Measurements from ENCODE around the gene KLF15.

The KLF15 gene

GRCh38 chr3:126373146-126373613 is 16.0 kb upstream of the KLF15 start:
- no peak overlapping the region for H3K4me3 ChIP-seq (ENCODE audit: insufficient read depth, low read depth, low read length)
- H3K4me1 ChIP-seq (ENCODE audit: control insufficient read depth, insufficient read depth, low read length), result peaks cover 7% of the 10 kb centered on the region
- 87 to 93% methylated on average over 4 of the region's 4 CpGs for WGBS, 2 experiments
- H3K27me3 ChIP-seq (ENCODE audit: control insufficient read depth, insufficient read depth, low read length, poor library complexity, severe bottlenecking), result no peaks in the 10 kb centered on the region
- no peaks in the 10 kb centered on the region for H3K9me3 ChIP-seq (ENCODE audit: control insufficient read depth, low read length)
- H3K27ac ChIP-seq (ENCODE audit: insufficient read depth, low read depth, low read length, poor library complexity, severe bottlenecking), result no peak overlapping the region
- H3K36me3 ChIP-seq (ENCODE audit: control insufficient read depth, insufficient read depth, low read length), result no peaks in the 10 kb centered on the region

GRCh38 chr3:126372413-126373145 is 15.4 kb upstream of the KLF15 start:
- Histone ChIP-seq H3K36me3 (ENCODE audit: control insufficient read depth, insufficient read depth, low read length) (no peaks in the 10 kb centered on the region), H3K27me3 (ENCODE audit: control insufficient read depth, insufficient read depth, low read length, poor library complexity, severe bottlenecking) (no peaks in the 10 kb centered on the region), H3K4me3 (ENCODE audit: insufficient read depth, low read depth, low read length) (no peak overlapping the region), H3K27ac (ENCODE audit: insufficient read depth, low read depth, low read length, poor library complexity, severe bottlenecking) (no peak overlapping the region), H3K9me3 (ENCODE audit: control insufficient read depth, low read length) (no peaks in the 10 kb centered on the region), H3K4me1 (ENCODE audit: control insufficient read depth, insufficient read depth, low read length) (peaks cover 7% of the 10 kb centered on the region)
- 90 to 92% methylated on average over 12 of the region's 12 CpGs for WGBS, 2 experiments

GRCh38 chr3:126371096-126371705 is 14.0 kb upstream of the KLF15 start:
- Histone ChIP-seq H3K27me3 (ENCODE audit: control insufficient read depth, insufficient read depth, low read length, poor library complexity, severe bottlenecking) (no peaks in the 10 kb centered on the region), H3K4me3 (ENCODE audit: insufficient read depth, low read depth, low read length) (no peak overlapping the region), H3K36me3 (ENCODE audit: control insufficient read depth, insufficient read depth, low read length) (no peaks in the 10 kb centered on the region), H3K4me1 (ENCODE audit: control insufficient read depth, insufficient read depth, low read length) (peaks cover 5% of the 10 kb centered on the region), H3K9me3 (ENCODE audit: control insufficient read depth, low read length) (no peaks in the 10 kb centered on the region), H3K27ac (ENCODE audit: insufficient read depth, low read depth, low read length, poor library complexity, severe bottlenecking) (no peak overlapping the region)
- WGBS, 2 experiments, result 93 to 95% methylated on average over 22 of the region's 22 CpGs

GRCh38 chr3:126370606-126371005 is 13.4 kb upstream of the KLF15 start:
- Histone ChIP-seq H3K27me3 (ENCODE audit: control insufficient read depth, insufficient read depth, low read length, poor library complexity, severe bottlenecking) (no peaks in the 10 kb centered on the region), H3K9me3 (ENCODE audit: control insufficient read depth, low read length) (no peaks in the 10 kb centered on the region), H3K4me3 (ENCODE audit: insufficient read depth, low read depth, low read length) (no peak overlapping the region), H3K4me1 (ENCODE audit: control insufficient read depth, insufficient read depth, low read length) (no peaks in the 10 kb centered on the region), H3K36me3 (ENCODE audit: control insufficient read depth, insufficient read depth, low read length) (no peaks in the 10 kb centered on the region), H3K27ac (ENCODE audit: insufficient read depth, low read depth, low read length, poor library complexity, severe bottlenecking) (no peak overlapping the region)
- WGBS, 2 experiments, result 93% methylated on average over 7 of the region's 7 CpGs

DNA sequence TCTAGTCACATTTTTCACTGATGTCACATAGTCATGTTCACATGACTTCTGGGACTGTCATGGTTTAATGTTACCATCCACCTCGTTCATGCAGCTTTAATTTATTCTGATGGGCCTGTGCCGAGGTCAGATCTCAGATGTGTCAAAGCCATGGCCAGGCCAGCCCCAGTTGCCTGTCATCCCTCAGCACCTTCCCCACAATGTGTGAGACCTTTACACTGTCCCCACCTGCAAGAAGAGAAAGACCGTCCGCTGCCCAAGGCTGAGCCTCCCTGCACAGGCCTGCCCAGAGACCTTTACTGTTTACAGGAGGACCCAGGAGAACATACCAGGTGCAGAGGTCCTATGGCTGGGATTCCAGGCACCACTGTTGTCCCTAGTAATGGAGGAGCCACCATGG is 12.8 kb upstream of the KLF15 start:
- Histone ChIP-seq H3K36me3 (ENCODE audit: control insufficient read depth, insufficient read depth, low read length) (no peaks in the 10 kb centered on the region), H3K9me3 (ENCODE audit: control insufficient read depth, low read length) (no peaks in the 10 kb centered on the region), H3K4me3 (ENCODE audit: insufficient read depth, low read depth, low read length) (no peak overlapping the region), H3K27me3 (ENCODE audit: control insufficient read depth, insufficient read depth, low read length, poor library complexity, severe bottlenecking) (no peaks in the 10 kb centered on the region), H3K4me1 (ENCODE audit: control insufficient read depth, insufficient read depth, low read length) (no peaks in the 10 kb centered on the region), H3K27ac (ENCODE audit: insufficient read depth, low read depth, low read length, poor library complexity, severe bottlenecking) (no peak overlapping the region)
- WGBS, 2 experiments, result 89 to 94% methylated on average over 4 of the region's 4 CpGs

DNA sequence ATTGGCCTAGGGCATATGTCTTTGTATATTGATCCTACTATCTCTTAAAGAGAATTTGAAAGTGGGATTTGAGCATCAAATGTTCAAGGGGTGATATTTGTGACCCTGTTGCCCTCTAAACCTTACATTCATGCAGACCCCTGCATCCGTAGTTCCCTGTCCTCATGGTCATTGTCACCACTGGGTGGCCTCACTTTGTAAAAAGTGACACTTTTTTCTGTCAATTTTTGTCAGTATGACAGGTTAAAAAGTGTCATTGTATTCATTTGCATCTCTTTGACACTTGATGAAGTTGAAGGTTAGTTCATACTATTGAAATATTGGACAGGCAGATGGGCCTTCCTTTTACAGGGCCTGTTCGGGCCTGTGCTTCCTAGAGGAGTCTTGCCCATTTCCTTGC is 12.3 kb upstream of the KLF15 start:
- H3K36me3 ChIP-seq (ENCODE audit: control insufficient read depth, insufficient read depth, low read length), result no peaks in the 10 kb centered on the region
- H3K27me3 ChIP-seq (ENCODE audit: control insufficient read depth, insufficient read depth, low read length, poor library complexity, severe bottlenecking), result no peaks in the 10 kb centered on the region
- WGBS, 2 experiments, result 88 to 95% methylated on average over 2 of the region's 2 CpGs
- H3K27ac ChIP-seq (ENCODE audit: insufficient read depth, low read depth, low read length, poor library complexity, severe bottlenecking), result no peak overlapping the region
- H3K4me3 ChIP-seq (ENCODE audit: insufficient read depth, low read depth, low read length), result no peak overlapping the region
- no peaks in the 10 kb centered on the region for H3K4me1 ChIP-seq (ENCODE audit: control insufficient read depth, insufficient read depth, low read length)
- no peaks in the 10 kb centered on the region for H3K9me3 ChIP-seq (ENCODE audit: control insufficient read depth, low read length)

- Histone ChIP-seq H3K27me3 (ENCODE audit: control insufficient read depth, insufficient read depth, low read length, poor library complexity, severe bottlenecking) (no peaks in the 10 kb centered on the region), H3K4me1 (ENCODE audit: control insufficient read depth, insufficient read depth, low read length) (no peaks in the 10 kb centered on the region), H3K36me3 (ENCODE audit: control insufficient read depth, insufficient read depth, low read length) (no peaks in the 10 kb centered on the region), H3K9me3 (ENCODE audit: control insufficient read depth, low read length) (no peaks in the 10 kb centered on the region), H3K4me3 (ENCODE audit: insufficient read depth, low read depth, low read length) (no peak overlapping the region), H3K27ac (ENCODE audit: insufficient read depth, low read depth, low read length, poor library complexity, severe bottlenecking) (no peak overlapping the region)
- 93 to 96% methylated on average over 6 of the region's 6 CpGs for WGBS, 2 experiments
Measured at GRCh38 chr3:126367316-126367805, 10.2 kb upstream of the KLF15 start.

- 88 to 89% methylated on average over 11 of the region's 11 CpGs for WGBS, 2 experiments
- no peaks in the 10 kb centered on the region for H3K27me3 ChIP-seq (ENCODE audit: control insufficient read depth, insufficient read depth, low read length, poor library complexity, severe bottlenecking)
- no peaks in the 10 kb centered on the region for H3K4me1 ChIP-seq (ENCODE audit: control insufficient read depth, insufficient read depth, low read length)
- no peaks in the 10 kb centered on the region for H3K36me3 ChIP-seq (ENCODE audit: control insufficient read depth, insufficient read depth, low read length)
- no peak overlapping the region for H3K27ac ChIP-seq (ENCODE audit: insufficient read depth, low read depth, low read length, poor library complexity, severe bottlenecking)
- no peaks in the 10 kb centered on the region for H3K9me3 ChIP-seq (ENCODE audit: control insufficient read depth, low read length)
- no peak overlapping the region for H3K4me3 ChIP-seq (ENCODE audit: insufficient read depth, low read depth, low read length)
Measured at GRCh38 chr3:126365351-126366277, 8.4 kb upstream of the KLF15 start.

DNA sequence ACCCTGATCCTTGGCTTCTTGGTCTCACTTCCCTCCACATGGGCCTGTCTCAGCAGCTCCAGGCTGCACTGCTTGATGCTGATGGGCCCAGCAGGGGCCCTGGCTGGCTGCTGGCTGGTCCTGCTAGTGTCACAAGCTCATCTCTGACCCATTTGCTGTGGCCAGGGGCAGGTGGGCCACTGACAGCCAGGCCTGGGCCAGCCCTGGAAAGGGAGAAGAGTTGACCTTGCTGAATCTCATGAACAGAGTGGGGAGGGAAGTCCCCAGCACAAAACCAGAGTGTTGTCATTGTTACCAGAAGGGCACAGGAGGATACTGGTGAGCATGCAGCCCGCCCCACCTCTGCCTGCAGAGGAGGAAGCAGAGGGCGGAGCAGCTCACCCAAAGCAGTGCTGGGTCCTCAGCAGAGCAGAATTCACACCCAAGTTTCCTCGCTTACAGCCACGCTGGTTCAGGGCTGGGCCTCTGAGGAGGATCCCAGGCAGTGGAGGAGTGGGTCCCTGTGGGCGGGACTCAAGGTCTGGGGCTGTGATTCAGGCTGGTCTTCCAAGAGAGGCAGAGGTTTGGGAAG is 7.6 kb upstream of the KLF15 start:
- no peak overlapping the region for H3K4me3 ChIP-seq (ENCODE audit: insufficient read depth, low read depth, low read length)
- no peaks in the 10 kb centered on the region for H3K9me3 ChIP-seq (ENCODE audit: control insufficient read depth, low read length)
- peaks cover 5% of the 10 kb centered on the region for H3K27me3 ChIP-seq (ENCODE audit: control insufficient read depth, insufficient read depth, low read length, poor library complexity, severe bottlenecking)
- no peaks in the 10 kb centered on the region for H3K4me1 ChIP-seq (ENCODE audit: control insufficient read depth, insufficient read depth, low read length)
- 85 to 91% methylated on average over 5 of the region's 5 CpGs for WGBS, 2 experiments
- H3K27ac ChIP-seq (ENCODE audit: insufficient read depth, low read depth, low read length, poor library complexity, severe bottlenecking), result no peak overlapping the region
- no peaks in the 10 kb centered on the region for H3K36me3 ChIP-seq (ENCODE audit: control insufficient read depth, insufficient read depth, low read length)

All from ectodermal cell (in vitro differentiated cells).